Activated CD4-positive, alpha-beta memory T cell treated with anti-CD3 and anti-CD28 coated beads, Interleukin-2, amount 10 ng/mL, durations not matched to agents 7 days and 5 days (primary cell): ENCODE results near the gene PNP. TPM values are rescaled to one million over a fixed set of nuclear protein-coding genes. Genes with fewer than 3 reads are reported as not detected.
"Not testable (repeated sequence)": the region's sequence is repeated elsewhere in the genome, so short reads cannot be mapped to it uniquely, and the experiment has no call there.

ENCODE experiments used
- CTCF ChIA-PET: fragments of 350-600 bp; sonication (Branson Sonifier 250); formaldehyde crosslinking; loops from one replicate; lab custom pipeline; 2021; ENCODE audit warnings: antibody characterized with exemption, inconsistent platforms; lab: Charles Lee
- POLR2A ChIA-PET: fragments of 350-600 bp; sonication (Branson Sonifier 250); formaldehyde crosslinking; loops from one replicate; lab custom pipeline; 2021; ENCODE audit warnings: antibody characterized with exemption; lab: Charles Lee
- DNase-seq: peaks from one replicate; pipeline ENCODE4 v3.0.0-alpha.2; 2020
- H3K27ac Mint-ChIP-seq: one replicate; pipeline ENCODE4 v1.8.0; 2021; ENCODE audit warnings: mild to moderate bottlenecking, mixed read lengths
- H3K27me3 Mint-ChIP-seq: one replicate; pipeline ENCODE4 v1.8.0; 2021; ENCODE audit warnings: mixed read lengths
- H3K36me3 Mint-ChIP-seq: one replicate; pipeline ENCODE4 v1.8.0; 2021; ENCODE audit warnings: low read depth, mixed read lengths
- H3K4me1 Mint-ChIP-seq: one replicate; pipeline ENCODE4 v1.8.0; 2021; ENCODE audit warnings: mixed read lengths
- H3K4me3 Mint-ChIP-seq: one replicate; pipeline ENCODE4 v1.8.0; 2021; ENCODE audit warnings: mild to moderate bottlenecking, mixed read lengths
- H3K9me3 Mint-ChIP-seq: one replicate; pipeline ENCODE4 v1.8.0; 2021; ENCODE audit warnings: mixed read lengths
- total RNA-seq, 2 experiments: library from RNA; stranded (reverse); gene quantifications; one replicate each; pipeline ENCODE4 v1.2.3, GENCODE V29; 2021

The PNP gene
- total RNA-seq, 2 experiments from 2014 or later: 207 to 210 TPM

- DNase-seq: no peak
- CTCF ChIA-PET: no interaction called here
These were observed 30.7 kb downstream of the PNP start for GRCh38 chr14:20499881-20500280.

GRCh38 chr14:20501346-20501745, 32.1 kb downstream of the PNP start:
- POLR2A ChIA-PET: no interaction called here
- no peaks in the 10 kb centered on the region for H3K36me3 Mint-ChIP-seq
- no peak overlapping the region for H3K4me3 Mint-ChIP-seq
- no peak for DNase-seq
- H3K4me1 Mint-ChIP-seq: peaks cover 11% of the 10 kb centered on the region
- H3K27ac Mint-ChIP-seq: no peak overlapping the region
- H3K27me3 Mint-ChIP-seq: peaks cover 15% of the 10 kb centered on the region
- no peaks in the 10 kb centered on the region for H3K9me3 Mint-ChIP-seq
- CTCF ChIA-PET: no interaction called here

More at GRCh38 chr14:20499881-20500280, 30.7 kb downstream of the PNP start:
- no peaks in the 10 kb centered on the region for H3K36me3 Mint-ChIP-seq
- H3K9me3 Mint-ChIP-seq: no peaks in the 10 kb centered on the region
- peaks cover 24% of the 10 kb centered on the region for H3K4me1 Mint-ChIP-seq
- POLR2A ChIA-PET: no interaction called here
- H3K27me3 Mint-ChIP-seq: peaks cover 14% of the 10 kb centered on the region
- no peak overlapping the region for H3K4me3 Mint-ChIP-seq
- no peak overlapping the region for H3K27ac Mint-ChIP-seq

GRCh38 chr14:20503898-20504297, 34.7 kb downstream of the PNP start:
- POLR2A ChIA-PET: no interaction called here
- no peak for DNase-seq

GRCh38 chr14:20506276-20506675, 37.1 kb downstream of the PNP start:
- POLR2A ChIA-PET, H3K4me1 Mint-ChIP-seq, H3K4me3 Mint-ChIP-seq, H3K36me3 Mint-ChIP-seq, CTCF ChIA-PET, H3K9me3 Mint-ChIP-seq, DNase-seq, H3K27ac Mint-ChIP-seq: not testable (repeated sequence)
- H3K27me3 Mint-ChIP-seq: peaks cover 19% of the 10 kb centered on the region

More at GRCh38 chr14:20503898-20504297, 34.7 kb downstream of the PNP start:
- CTCF ChIA-PET: no interaction called here
- Mint-ChIP-seq H3K4me1 (peaks cover 8% of the 10 kb centered on the region), H3K9me3 (no peaks in the 10 kb centered on the region), H3K4me3 (no peak overlapping the region), H3K36me3 (no peaks in the 10 kb centered on the region), H3K27ac (no peak overlapping the region), H3K27me3 (peaks cover 15% of the 10 kb centered on the region)

- CTCF ChIA-PET, H3K4me3 Mint-ChIP-seq, DNase-seq, H3K4me1 Mint-ChIP-seq, H3K27ac Mint-ChIP-seq, POLR2A ChIA-PET, H3K36me3 Mint-ChIP-seq, H3K9me3 Mint-ChIP-seq: not testable (repeated sequence)
- peaks cover 21% of the 10 kb centered on the region for H3K27me3 Mint-ChIP-seq
These were observed 37.5 kb downstream of the PNP start for GRCh38 chr14:20506752-20507151.

GRCh38 chr14:20507537-20507936, 38.3 kb downstream of the PNP start:
- POLR2A ChIA-PET, H3K36me3 Mint-ChIP-seq, H3K27ac Mint-ChIP-seq, CTCF ChIA-PET, DNase-seq, H3K4me1 Mint-ChIP-seq, H3K9me3 Mint-ChIP-seq, H3K4me3 Mint-ChIP-seq: not testable (repeated sequence)
- peaks cover 23% of the 10 kb centered on the region for H3K27me3 Mint-ChIP-seq

- ChIA-PET CTCF (no interaction called here), POLR2A (no interaction called here)
- Mint-ChIP-seq H3K36me3 (no peaks in the 10 kb centered on the region), H3K27me3 (peaks cover 22% of the 10 kb centered on the region), H3K4me3 (no peak overlapping the region), H3K27ac (no peak overlapping the region), H3K9me3 (no peaks in the 10 kb centered on the region), H3K4me1 (peaks cover 5% of the 10 kb centered on the region)
- no peak for DNase-seq
These were observed 39.2 kb downstream of the PNP start for GRCh38 chr14:20508367-20508766.

GRCh38 chr14:20512177-20512905, 43.1 kb downstream of the PNP start:
- Mint-ChIP-seq H3K27ac (no peak overlapping the region), H3K4me3 (no peak overlapping the region), H3K4me1 (no peaks in the 10 kb centered on the region), H3K27me3 (peaks cover 12% of the 10 kb centered on the region), H3K36me3 (no peaks in the 10 kb centered on the region), H3K9me3 (no peaks in the 10 kb centered on the region)
- CTCF ChIA-PET: no interaction called here
- POLR2A ChIA-PET: no interaction called here
- no peak for DNase-seq

GRCh38 chr14:20515846-20516245, 46.6 kb downstream of the PNP start:
- H3K4me3 Mint-ChIP-seq: no peak overlapping the region
- H3K27me3 Mint-ChIP-seq: peaks cover 10% of the 10 kb centered on the region
- ChIA-PET POLR2A (no interaction called here), CTCF (no interaction called here)
- DNase-seq: no peak
- no peaks in the 10 kb centered on the region for H3K36me3 Mint-ChIP-seq
- H3K4me1 Mint-ChIP-seq: no peaks in the 10 kb centered on the region
- no peaks in the 10 kb centered on the region for H3K9me3 Mint-ChIP-seq
- H3K27ac Mint-ChIP-seq: no peak overlapping the region

GRCh38 chr14:20516921-20517320, 47.7 kb downstream of the PNP start:
- Mint-ChIP-seq H3K9me3 (no peaks in the 10 kb centered on the region), H3K4me1 (no peaks in the 10 kb centered on the region), H3K36me3 (no peaks in the 10 kb centered on the region), H3K4me3 (no peak overlapping the region), H3K27me3 (peaks cover 8% of the 10 kb centered on the region), H3K27ac (no peak overlapping the region)
- ChIA-PET POLR2A (no interaction called here), CTCF (no interaction called here)
- DNase-seq: no peak

- no peak for DNase-seq
- Mint-ChIP-seq H3K9me3 (no peaks in the 10 kb centered on the region), H3K27me3 (peaks cover 9% of the 10 kb centered on the region), H3K27ac (no peak overlapping the region), H3K4me3 (no peak overlapping the region), H3K36me3 (no peaks in the 10 kb centered on the region), H3K4me1 (no peaks in the 10 kb centered on the region)
- ChIA-PET POLR2A (no interaction called here), CTCF (no interaction called here)
These were observed 53.1 kb downstream of the PNP start for GRCh38 chr14:20522332-20522731.

GRCh38 chr14:20524027-20524426, 54.8 kb downstream of the PNP start:
- H3K4me1 Mint-ChIP-seq: no peaks in the 10 kb centered on the region
- H3K27ac Mint-ChIP-seq: no peak overlapping the region
- no peak overlapping the region for H3K4me3 Mint-ChIP-seq
- ChIA-PET CTCF (no interaction called here), POLR2A (no interaction called here)
- no peaks in the 10 kb centered on the region for H3K9me3 Mint-ChIP-seq
- no peaks in the 10 kb centered on the region for H3K36me3 Mint-ChIP-seq
- H3K27me3 Mint-ChIP-seq: peaks cover 17% of the 10 kb centered on the region
- no peak for DNase-seq
